Brain pericyte (primary cell): ENCODE measurements around the gene CDC42BPB.

Source experiments
- DNase-seq: peaks from one replicate; pipeline ENCODE4 v3.0.0-alpha.2; 2012; ENCODE audit warnings: low read depth, low spot score

Gene CDC42BPB, protein sequence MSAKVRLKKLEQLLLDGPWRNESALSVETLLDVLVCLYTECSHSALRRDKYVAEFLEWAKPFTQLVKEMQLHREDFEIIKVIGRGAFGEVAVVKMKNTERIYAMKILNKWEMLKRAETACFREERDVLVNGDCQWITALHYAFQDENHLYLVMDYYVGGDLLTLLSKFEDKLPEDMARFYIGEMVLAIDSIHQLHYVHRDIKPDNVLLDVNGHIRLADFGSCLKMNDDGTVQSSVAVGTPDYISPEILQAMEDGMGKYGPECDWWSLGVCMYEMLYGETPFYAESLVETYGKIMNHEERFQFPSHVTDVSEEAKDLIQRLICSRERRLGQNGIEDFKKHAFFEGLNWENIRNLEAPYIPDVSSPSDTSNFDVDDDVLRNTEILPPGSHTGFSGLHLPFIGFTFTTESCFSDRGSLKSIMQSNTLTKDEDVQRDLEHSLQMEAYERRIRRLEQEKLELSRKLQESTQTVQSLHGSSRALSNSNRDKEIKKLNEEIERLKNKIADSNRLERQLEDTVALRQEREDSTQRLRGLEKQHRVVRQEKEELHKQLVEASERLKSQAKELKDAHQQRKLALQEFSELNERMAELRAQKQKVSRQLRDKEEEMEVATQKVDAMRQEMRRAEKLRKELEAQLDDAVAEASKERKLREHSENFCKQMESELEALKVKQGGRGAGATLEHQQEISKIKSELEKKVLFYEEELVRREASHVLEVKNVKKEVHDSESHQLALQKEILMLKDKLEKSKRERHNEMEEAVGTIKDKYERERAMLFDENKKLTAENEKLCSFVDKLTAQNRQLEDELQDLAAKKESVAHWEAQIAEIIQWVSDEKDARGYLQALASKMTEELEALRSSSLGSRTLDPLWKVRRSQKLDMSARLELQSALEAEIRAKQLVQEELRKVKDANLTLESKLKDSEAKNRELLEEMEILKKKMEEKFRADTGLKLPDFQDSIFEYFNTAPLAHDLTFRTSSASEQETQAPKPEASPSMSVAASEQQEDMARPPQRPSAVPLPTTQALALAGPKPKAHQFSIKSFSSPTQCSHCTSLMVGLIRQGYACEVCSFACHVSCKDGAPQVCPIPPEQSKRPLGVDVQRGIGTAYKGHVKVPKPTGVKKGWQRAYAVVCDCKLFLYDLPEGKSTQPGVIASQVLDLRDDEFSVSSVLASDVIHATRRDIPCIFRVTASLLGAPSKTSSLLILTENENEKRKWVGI (N-terminal part only)

DNA sequence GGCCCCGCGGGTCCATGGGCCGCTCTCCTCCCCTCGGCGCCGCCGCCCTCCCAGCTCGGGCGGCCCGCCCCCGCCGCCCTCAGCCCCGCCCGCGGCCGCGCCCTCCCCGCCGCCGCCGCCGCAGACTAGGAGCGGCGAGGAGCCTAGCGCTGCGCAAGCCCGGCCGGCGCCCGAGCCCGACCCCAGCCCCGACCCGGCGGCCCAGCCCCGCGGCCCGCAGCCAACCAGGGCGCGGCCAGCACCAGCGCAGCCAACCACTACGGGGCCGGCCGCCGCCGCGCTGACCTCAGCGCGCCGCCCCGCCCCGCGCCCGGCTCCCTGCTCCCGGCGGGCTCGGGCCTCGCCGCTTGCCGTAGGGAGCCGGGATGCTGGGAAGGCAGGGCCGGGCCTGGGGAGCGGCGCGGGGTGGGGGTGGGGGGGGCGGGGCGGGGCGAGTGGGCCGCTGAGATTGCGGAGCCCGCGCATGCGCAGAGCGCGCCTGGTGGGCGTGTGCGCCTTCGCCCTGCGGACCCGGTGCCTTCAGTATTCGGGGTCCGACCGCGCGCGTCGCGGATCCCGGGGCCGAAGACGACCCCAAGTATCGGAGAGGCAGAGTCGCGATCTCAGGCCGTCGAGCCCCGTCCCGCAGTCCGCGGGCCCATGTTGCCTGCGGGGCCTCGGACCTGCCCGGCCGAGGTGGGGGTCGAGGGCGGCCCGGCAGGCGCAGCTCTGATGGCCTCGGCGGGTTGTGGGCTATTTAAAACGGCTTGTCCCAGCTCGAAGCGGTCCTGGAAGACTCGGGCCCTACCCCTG lies at the start of gene CDC42BPB:
Gene CDC42BPB, minus strand, starts transcription at position 178 of the 792 bp plus-strand sequence. CDS start 376 bp downstream, outside the sequence.
- DNase-seq, result no peak

DNA sequence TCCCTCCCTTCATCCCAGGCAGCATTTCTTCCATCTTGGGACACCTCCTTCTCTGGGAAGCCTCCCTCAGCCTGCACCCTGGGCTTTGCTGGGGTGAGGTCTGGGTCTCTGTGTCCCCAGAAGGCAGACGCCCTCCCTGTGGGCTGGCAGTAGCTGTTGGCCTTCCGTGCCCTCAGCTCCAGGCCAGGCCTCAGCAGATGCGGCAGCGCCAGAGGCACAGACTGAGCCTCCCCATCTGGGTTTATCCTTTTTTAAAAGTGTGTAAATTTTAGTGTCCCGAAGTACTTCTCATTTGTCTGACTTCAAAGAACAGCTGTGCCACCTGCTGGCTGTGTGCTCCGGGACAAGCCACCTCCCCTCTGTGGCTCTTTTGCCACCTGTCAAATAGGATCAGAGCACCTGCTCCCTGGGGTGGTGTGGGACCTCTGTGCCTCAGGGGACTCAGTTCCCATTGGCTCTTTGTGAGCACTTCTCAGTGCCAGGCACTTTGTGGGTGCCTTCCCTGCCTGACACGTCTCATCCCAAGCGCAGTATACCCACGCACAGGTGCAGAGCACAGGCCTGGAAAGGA lies 48.3 kb upstream of the CDC42BPB start:
- DNase-seq, result no peak

DNA sequence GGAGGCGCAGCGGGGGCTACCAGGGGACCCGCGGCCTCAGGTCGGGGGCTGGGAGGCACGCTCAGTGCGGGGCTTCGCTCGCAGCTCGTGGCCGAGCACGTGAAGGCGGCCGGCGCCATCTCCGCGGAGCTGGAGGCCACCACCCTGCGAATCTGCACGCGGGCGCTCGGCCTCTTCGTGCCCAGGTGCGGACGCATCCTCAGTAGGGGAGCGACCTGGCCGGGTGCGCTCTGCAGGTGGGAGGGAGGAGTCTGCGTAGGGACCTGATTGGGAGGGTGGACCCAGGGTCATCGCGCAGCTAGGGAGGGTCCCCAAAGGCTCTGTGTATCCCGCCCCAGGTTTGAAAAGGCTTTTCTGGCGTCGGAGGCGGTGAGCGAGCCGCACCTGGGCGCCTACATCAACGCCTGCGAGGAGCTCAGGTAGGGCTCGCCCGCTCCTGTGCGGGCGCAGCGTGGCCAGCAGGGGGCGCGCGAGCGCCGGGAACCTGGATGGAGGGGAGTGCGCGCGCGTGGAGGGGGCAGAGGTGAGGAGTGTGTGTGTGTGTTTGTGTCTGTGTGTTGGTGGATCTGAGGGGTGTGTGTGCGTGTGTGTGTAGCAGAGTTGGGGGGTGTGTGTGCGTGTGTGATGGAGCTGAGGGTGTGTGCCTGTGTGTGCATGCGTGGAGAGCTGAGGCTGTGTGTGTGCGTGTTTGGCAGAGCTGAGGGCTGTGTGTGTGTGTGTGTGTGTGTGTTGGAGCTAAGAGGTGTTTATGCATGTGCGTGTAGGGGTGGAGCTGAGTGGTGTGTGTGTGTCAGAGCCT lies 47.5 kb upstream of the CDC42BPB start:
- DNase-seq, result no peak

DNA sequence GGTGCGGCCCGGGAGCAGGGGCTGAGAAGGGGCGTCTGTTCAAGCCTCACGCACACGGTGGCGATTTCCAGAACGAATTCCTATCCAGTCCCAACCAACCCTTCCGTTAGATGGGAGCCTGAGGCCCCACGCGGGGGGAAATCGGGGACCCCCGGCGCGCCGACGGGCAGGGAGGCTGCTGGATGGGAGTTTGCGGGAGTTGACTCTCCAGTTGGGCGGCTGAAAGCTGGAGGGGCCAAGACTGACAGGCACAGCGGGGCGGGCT lies 47.0 kb upstream of the CDC42BPB start:
- DNase-seq, result no peak

DNA sequence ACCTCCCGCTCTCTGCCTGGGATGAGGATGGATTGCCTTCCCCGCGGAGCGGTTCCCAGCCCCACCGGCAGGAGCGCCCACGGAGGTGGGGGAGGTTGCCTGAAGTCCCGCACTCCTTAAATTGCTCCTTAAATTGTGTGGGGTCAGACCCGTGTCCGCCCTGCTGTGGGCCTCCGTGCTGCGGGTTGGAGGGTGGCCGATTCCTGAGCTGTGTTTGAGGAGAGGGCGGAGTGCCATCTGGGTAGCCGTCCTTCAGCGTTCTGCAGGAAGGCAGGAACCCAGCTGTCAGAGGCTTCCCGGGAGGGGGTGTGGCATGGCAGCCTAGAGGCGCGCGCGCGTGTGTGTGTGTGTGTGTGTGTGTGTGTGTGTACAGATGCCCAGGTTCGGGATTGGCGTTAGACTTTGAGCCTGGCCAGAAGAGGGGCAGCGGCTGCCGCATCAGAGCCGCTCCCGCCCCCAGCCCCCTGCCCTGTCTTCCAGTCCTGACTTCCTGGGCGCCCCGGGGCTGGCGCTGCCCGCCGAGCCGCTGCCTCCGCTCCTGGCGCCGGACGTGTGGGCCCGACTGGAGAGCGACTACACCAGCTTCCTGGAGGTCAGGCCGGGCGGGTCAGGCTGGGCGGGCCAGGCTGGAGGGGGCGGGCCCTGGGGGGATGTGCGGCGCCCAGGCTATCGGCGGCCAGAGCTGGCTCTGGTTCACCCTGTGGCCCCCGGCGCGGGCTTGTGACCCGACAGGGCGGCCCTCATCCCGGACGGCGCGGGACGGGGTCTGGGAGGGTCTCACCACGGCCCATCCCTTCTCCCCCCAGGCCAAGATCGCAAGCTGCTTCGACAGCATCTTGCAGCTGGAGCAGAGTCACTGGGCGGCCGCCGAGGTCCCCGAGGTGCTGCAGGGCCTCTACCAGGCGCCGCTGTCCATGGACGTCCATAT lies 46.4 kb upstream of the CDC42BPB start:
- no peak for DNase-seq

DNA sequence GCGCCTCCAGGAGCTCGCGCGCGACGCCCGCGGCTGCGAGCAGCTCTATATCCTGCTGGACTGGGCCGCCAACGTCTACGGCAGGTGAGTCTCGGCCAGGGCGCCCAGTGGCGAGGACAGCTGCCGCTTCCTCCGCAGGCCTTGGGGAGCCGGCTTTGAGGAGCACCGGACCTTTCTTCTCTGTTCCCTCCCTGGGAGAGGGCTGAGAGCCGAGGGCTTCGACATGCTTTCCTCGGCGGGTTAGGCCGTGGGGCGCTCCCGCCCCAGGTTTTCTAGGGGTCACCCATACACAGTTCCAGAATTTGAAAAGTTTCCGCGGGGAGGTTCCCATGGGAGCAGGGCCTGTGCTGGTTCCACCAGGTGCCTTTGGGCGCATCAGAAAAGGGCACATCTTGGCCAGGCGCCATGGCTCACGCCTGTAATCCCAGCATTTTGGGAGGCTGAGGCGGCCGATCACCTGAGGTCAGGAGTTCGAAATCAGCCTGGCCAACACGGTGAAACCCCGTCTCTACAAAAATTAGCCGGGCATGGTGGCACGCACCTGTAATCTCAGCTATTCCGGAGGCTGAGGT lies 45.4 kb upstream of the CDC42BPB start:
- no peak for DNase-seq

DNA sequence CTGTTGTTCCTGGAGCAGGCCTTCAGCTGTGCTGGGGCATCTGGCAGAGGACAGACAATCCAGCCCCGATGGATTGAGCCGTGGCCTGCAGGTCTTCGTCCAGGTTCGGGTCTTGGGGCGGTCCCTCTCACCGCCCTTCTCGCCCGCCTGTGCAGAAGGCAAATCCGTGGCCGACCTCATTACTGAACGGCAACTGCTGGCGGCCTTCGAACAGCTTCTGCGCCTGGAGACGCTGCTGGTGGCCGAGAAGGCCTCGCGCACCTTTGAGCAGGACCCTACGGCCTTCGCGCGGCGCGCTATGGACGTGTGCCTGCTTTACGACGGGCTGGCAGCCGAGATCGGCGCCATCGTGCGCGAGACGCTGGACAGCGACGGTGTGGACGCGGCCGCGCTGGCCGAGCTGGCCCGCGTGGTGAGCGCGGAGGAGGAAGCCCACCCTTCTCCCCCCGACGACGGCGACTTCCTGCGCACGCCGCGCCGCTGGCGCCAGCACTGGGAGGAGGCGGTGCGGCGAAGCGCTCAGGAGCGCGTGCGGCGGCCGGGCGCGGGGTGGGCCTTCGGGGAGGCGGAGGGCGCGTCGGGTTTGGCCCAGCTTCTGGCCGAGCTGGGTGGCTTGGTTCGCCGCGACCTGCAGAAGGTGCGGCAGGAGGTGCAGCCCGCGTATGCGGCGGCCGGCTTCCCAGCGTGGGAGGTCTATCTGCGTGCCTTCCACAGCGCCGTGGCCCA lies 44.8 kb upstream of the CDC42BPB start:
- DNase-seq, result no peak

DNA sequence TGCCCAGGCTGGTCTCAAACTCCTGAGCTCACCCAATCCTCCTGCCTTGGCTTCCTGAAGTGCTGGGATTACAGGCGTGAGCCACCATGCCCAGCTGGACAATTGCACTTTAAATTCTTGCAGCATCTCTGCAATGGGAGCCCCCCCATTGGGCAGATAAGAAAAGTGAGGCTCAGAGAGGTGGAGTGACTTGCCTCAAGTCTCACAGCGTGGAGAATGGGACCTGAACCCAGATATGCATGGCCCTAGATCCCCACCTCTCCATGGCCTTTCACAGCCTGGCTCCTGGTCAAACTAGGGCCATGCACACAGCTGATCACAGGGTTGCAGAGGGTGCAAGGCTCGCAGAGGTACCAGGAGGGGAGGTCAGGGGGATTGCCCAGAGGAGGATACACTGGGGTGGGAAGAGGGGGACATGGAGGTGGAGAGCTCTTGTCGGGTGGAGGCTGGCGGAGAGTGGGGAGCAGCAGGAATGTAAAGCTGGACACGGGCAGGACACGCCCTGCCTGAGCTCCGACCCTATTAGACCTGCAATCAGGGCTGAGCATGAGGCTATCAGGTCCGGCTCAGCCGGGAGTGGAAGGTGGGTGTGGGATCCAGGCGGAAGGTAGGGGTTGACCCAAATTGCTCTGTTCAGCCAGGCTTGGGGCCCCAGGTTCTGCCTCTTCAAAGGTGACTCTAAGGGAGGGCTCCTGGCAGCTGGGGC lies 44.1 kb upstream of the CDC42BPB start:
- DNase-seq, result no peak

DNA sequence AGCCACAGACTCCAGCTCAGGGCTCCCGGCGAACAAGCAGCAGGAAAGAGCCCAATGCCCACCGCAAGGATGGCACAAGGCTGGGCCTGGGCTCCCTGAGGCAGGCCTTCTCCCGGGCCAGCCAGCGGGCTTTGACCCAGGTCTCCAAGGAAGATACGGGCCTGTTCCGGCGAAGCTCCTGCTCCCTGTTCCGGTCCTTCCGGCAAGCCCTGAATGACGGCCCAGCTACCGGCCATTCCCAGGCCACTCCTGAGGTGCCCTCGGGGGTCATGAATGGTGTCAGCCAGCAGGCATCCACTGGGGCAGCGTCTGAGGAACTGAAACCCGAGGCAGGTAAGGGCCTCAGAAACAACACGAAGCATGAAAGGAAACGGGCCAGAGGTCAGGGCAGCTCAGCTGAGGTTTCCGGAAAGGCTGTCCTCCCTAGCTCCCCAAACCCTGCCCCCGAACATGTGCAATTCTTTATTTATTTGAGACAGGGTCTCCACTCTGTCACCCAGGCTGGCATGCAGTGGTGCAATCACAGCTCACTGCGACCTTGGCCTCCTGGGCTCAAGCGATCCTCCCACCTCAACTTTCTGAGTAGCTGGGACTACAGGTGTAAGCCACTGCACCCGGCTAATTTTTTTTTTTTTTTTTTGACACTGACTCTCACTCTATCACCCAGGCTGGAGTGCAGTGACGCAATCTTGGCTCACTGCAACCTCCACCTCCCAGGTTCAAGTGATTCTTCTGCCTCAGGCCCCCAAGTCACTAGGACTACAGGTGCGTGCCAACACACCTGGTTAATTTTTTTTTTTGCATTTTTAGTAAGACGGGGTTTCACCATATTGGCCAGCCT lies 43.2 kb upstream of the CDC42BPB start:
- no peak for DNase-seq

DNA sequence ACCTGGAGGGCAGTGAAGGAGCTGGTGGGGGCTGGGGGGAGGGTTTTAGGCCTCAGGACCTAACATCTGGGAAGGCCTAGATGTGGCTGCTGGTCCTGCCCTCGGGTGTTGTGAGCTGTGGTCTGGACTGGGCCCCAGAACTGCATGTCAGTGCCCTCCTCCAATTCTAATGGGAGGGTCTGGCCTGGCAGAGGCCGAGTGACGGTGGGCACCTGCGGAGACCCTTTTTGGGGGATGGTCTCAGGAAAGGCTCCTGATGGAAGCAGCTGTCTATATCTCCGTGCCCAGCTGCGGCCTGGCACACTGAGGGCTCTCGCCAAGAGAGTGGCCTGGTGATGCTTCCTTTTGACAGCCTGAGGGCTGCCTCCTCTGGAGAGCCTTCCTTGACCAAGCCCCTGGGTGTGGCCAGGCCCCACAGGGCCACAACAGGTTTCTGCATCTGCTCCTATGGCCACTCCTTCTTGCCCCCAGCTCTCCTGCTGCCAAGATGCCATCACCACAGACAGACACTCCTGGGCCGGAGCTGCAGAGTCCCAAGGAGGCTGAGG lies 42.5 kb upstream of the CDC42BPB start:
- DNase-seq, result no peak

DNA sequence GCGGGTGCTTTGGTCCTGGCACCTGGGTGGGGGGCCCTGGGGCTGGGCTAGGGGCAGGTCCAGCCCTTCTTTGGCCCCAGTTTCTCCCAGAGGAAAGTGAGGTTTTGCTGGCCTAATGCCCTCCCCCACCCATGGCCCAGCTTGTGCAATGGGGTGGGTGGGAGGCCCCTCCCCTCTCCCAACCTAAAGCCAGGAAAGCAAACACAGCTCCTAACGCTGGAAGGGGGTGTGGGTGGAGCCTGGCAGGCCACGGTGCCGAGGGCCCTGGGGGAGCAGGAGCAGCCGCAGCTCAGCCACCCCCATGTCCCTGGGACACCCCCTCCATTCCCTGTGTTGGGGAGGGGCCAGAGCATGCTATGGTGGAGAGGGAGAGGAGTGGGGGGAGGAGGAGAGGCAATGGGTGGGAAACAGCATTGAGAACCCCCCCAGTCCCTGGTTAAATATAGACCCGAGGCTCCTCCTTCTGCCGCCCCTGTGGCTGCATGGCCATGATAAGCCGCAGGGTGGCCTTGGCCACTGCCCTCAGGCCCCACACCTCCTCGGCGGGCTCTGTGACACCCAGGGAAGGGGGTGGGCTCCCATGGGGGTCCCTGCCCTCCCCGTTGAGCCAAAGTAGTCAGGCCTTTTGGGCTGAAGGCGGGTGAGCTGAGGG lies 41.9 kb upstream of the CDC42BPB start:
- DNase-seq, result no peak

DNA sequence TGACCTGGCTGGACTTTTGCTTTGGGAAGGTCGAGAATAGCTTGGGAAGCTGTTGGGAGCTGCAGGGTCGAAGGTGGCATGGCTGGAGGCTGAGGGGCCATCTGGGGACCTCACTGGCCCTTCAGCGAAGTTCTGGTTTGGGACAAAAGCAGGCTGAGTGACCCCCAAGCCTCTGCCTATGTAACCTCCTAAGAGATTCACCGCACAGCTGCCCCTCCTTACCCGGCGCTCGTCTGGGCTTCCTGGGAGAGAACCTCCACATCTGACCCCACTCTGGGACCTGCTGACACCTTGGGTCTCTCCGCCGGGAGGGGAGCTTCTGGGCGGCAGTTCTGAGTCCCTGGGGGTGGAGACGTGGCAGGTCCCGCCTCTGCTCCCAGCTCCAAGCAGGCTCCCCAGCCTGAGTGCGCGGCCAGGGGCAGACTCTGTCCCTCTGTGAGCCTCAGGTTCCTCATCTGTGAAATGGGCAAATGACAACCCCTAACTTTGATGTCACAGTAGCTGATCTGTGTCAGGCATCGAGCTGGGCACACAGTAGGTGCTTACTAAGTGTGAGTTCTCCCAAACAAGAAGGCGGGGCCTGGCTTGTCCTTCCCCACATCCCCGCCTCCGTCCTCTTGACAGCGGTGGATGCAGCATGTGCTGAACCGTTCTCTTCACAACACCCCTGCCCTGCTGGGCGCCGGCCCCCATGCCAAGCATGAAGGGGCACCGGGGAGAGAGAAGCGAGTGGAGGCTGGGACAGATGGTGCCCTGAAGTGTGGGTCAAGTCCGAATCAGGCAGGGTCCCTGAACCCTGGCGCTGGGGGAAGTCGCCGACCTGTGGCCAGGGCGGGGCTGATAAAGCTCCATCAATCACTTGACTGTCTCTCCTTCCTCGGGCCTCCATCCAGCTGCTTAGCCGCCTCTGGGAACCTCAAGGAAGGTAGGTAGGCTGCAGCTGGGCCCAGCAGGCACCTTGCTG lies 40.9 kb upstream of the CDC42BPB start:
- no peak for DNase-seq

DNA sequence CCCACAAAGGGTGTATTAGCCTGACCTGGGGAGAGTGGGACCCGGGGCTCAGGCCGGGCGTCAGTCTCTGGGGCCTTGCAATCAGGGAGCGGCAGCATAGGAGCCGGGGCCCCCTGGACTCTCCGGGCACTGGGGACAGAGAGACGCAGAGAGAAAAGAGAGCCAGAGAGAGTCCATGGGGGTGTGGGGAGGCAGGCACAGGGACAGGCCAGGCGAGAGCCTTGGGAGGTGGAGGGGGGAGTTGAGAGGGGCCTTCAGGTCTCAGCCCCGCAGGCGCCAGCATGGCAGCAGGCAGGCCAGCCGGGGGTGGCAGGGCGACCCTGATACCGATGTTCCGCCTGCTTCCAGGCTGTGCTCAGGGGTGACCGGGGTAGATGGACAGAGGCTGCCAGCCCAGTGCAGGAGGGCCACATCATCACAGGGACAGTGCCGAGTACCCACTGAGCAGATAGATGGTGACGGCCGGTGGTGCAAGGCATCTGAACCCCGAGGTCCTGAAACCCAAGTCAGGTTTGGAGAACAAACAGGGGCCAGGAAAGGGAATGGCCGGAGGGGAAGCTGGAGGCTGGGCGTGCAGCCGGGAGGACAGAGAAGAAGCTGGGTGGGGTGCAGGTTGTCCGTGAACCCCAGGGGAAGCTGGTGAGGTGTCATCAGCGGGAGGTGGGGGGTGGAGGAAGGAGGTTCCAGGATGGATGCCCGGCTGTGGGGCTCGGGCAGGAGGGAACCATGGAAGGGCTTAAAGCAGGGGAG lies 40.1 kb upstream of the CDC42BPB start:
- no peak for DNase-seq

DNA sequence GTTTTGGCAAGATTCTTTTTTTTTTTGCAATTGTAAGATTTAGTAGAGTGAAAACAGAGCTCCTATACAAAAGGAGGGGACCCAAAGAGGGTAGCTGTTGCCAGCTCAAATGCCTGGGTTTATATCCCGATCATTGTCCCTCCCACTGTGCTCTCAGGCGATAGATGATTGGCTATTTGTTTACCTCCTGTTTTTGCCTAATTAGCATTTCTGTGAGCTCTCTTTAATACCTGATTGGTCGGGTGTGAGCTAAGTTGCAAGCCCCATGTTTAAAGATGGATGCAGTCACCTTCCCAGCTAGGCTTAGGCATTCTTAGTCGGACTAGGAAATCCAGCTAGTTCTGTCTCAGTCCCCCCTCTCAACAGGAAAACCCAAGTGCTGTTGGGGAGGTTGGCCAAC lies 39.0 kb upstream of the CDC42BPB start:
- no peak for DNase-seq
